Stimulated activated CD4-positive, alpha-beta T cell treated with anti-CD3 and anti-CD28 coated beads, Interleukin-15, amount 100 ng/mL, for 1 hour (primary cell): ENCODE data around the gene MYO1E.
"Not testable (repeated sequence)": the region's sequence is repeated elsewhere in the genome, so short reads cannot be mapped to it uniquely, and the experiment has no call there.

Source experiments
- DNase-seq, 2 donors: peaks; one replicate each; pipeline ENCODE4 v3.0.0-alpha.2; 2020; ENCODE audit warnings: low read depth in 1 of 2, low spot score in 1 of 2

MYO1E gene

DNA sequence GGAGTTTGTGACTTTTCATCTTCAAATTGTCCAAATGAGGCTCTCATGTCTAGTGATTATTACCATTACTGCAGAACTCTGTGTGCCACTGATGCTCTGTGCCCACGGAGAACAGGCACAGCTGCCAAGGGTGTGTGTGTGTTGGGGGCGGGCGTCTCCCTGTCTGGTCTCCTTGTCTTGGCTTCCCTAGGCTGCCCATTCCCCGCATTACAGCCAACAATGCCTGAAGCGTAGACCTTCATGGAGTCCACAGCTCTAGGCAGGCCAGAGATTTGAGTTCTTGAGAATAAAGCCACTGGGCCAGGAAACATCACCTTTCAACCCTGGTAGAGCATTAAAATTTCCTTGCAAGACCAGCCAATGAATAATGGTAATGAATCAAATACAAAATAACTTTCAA lies 225.0 kb downstream of the MYO1E start:
- DNase-seq = no peak

DNA sequence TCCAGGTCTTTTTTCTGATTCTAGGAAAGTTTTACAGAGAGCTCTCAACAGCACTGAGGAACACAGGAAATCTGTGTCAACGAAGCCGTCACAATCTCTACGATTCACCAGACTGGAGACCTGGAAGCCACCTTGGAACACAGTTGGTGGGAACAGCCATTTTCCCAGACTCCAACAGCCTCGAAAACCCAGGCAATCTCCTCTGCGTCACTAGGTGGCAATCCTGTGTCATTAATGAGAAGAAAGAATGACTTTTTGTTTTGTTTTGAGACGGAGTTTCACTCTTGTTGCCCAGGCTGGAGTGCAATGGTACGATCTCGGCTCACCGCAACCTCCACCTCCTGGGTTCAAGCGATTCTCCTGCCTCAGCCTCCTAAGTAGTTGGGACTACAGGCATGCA lies 228.1 kb downstream of the MYO1E start:
- DNase-seq = not testable (repeated sequence)

DNA sequence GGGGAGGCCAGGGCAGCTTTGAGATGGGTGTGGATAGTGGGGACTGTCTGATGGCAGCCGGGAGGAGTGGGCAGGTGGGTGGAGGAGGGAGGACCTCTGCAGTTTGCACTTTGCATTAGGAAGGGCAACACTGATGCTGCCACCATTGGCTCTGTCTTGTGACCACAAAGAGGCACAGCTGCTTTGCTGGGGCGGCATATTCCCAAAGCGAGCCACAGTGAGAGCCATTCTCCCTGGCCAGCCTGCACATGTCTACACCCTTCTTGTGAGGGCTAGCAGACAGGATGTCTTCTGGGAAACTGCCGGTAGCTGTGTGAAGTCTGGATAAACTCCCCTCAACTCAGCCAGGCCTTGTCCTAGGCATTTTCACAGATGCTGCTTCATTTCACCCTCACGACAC lies 229.4 kb downstream of the MYO1E start:
- no peak for DNase-seq

DNA sequence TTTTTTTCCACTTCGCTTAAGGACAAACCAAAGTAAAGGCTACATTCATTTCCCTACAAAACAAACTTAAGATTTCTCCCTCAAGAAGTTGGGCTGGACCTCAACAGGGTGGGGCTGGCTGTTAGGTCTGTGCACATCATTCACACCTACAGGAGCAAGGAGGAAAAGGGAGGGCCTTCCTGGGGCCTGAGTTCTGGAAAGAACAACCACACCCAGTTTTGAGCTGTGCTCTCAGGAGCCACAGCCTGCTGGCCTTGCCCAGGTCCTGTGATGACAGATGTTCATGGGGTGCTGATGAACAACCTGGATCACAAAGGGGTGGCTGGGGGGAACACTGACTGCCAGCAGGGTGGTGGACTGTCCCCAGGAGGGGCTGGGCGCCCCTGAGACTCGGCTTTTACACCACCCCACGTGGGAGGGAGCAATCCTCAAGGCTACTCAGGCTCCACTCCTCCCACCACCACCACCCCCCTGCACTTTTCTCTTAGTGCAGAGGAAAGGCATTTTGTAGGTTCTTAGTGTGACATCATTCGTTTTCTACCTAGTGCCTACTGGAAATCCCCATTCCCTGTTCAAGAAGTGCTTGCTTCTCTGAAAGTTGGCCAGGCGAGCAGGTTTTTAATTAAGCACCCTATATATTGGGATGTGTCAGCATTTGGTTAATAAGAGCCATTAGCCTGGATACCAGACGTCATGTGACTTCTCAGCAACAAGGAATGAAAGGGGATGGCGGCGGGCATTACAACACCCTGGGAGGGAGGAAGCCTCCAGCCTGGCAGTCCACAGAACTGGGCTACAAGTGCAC lies 232.0 kb downstream of the MYO1E start:
- no peak for DNase-seq

DNA sequence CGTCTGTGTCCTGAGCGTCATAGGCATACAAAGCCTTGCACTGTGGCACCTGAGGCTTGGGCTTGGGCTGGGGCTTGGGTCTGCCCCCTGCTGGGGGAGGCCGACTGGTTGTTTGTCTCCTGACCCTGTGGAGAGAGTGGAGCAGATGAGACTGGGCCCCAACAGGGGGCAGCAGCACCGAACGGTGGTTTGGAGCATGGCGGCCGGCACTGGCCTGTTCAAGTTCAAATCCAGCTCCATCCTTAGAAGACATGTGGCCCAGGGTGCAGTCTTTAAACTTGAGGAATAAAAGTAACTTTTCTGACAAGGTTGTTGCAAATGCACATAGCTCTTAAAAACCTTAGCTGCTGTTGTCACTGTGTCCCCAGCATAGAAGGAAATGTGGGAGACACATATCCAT lies 234.4 kb downstream of the MYO1E start:
- peak; percentile 18 to 32 for DNase-seq

DNA sequence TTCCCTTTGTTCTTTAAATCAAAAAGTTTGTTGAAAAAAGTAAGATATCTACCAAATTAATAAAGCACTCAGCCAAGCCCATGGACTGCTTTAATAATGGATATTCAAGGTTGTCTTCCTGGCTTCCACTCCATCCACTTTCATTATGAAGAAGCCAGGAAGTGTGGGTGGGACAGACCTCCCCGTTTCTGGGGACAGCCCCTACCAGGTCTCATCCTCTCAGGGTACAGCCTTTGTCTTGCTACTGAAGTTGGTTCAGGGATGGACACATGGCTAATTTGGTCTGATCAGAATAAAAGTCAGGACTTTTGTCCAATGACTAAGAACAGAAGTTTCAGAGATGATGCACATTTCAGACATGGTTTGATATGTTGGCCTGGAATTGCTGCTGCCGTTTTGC lies 235.1 kb downstream of the MYO1E start:
- no peak for DNase-seq

DNA sequence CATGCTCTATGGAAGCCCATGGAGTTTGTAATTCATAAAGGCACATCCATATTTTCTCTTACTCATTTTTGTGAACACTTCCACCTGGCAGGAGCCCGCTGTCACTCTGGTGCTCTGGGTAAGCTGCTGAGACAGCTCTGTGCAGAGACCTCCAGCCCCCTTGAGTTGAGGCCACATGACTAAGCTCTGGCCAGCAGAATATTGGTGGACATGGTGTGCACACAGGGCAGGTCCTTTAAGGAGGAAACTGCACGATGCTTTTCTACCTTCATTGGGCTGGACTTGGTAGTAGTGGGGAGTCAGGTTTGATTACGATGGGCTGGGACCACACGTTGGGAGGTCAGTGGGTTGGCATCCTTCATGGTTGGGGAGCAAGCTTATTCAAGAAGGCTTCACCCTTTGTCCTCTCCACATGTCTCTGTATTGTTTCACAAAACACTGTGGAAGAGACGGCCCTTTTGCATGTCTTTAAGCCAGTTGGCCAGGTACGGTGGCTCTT lies 238.7 kb downstream of the MYO1E start:
- DNase-seq = no peak

DNA sequence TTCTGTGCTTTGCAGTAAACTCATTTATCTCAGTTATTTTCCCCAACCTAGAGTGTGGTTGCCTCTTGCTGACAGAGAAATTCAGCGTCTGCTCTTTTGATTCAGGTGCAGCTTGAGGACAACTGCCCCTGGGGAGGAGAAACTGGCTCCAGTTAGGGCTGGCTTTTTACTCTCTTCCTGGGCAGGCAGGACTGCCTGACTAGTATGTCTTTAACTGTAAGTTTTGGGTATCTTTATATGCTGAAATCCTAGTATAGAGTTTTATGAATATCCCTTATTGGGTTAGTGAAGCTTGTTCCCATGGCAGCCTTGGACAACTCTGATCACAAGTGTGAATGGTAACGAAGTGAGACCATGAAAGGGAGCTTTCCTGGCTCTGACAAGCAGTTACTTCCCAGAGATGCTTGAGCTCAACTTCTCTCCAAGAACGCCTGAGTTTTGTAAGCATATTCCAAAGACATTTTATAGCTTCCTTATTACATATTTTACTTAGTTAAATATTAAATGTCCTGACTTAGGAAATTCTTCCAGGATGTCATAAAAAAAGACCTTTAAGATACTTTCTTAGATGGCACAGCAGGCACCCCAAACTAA lies 240.6 kb downstream of the MYO1E start:
- DNase-seq = no peak

DNA sequence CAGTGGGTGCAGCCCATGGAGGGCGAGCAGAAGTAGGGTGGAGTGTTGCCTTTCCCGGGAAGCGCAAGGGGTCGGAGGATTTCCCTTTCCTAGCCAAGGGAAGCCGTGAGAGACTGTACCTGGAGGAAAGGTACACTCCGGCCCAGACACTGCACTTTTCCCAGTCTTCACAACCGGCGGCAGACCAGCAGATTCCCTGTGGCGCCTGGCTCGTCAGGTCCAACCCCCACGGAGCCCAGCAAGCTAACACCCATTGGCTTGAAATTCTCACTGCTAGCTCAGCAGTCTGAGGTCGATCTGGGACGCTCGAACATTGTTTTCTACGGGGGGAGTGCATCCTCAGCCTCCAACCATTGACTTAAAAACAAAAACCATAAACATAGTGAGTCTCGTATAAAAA lies 241.2 kb downstream of the MYO1E start:
- no peak for DNase-seq

DNA sequence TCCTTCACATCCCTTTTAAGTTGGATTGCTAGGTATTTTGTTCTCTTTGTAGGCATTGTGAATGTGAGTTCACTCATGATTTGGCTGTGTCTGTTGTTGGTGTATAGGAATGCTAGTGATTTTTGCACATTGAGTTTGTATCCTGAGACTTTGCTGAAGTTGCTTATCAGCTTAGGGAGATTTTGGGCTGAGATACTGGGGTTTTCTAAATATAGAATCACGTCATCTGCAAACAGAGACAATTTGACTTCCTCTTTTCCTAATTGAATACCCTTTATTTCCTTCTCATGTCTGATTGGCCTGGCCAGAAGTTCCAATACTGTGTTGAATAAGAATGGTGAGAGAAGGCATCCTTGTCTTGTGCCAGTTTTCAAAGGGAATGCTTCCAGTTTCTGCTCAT lies 245.4 kb downstream of the MYO1E start:
- DNase-seq = not testable (repeated sequence)

DNA sequence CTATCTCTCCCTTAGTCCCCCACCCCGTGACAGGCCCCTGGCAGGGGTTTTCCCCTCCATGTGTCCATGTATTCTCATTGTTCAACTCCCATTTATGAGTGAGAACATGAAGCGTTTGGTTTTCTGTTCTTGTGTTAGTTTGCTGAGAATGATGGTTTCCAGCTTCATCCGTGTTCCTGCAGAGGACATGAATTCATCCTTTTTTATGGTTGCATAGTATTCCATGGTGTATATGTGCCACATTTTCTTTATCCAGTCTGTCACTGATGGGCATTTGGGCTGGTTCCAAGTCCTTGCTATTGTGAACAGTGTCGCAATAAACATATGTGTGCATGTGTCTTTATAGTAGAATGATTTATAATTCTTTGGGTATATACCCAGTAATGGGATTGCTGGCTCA lies 247.0 kb downstream of the MYO1E start:
- DNase-seq = not testable (repeated sequence)

DNA sequence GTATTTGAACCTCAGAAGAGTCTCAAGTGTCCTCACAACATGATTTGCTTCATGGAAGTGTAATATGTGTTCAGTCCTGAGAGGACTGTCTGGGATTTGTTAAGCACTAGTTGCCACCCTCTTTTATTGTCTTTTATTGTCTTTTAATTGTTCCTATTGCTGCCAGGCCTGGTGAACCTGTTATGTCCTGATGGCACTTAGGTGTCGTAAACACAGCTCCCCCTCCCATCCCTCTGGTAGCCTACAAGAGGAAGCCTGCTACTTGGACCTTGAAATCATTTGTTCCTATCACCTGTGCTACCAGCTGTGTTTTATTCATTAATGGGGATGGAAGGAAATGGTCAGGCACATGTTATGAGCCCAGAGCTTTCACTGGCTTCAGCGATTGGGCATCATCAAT lies 248.4 kb downstream of the MYO1E start:
- no peak for DNase-seq

DNA sequence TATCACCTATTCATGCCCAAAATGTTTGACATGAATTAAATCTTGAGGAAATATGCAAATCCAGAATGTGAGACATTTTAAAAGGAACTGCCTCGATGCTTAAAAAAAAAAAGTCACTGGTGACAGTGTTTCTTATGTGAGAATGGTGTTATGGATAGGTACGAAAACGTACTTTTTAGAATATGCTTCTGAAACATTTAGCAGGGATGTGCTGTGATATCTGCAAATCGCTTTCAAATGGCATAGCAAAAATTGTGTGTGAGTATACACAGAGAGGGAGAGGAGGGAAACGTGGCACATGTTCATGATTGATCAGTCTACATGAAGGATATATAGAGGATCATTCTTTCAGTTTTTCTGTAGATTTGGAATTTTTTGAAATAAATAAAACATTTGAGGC lies 251.7 kb downstream of the MYO1E start:
- no peak for DNase-seq

DNA sequence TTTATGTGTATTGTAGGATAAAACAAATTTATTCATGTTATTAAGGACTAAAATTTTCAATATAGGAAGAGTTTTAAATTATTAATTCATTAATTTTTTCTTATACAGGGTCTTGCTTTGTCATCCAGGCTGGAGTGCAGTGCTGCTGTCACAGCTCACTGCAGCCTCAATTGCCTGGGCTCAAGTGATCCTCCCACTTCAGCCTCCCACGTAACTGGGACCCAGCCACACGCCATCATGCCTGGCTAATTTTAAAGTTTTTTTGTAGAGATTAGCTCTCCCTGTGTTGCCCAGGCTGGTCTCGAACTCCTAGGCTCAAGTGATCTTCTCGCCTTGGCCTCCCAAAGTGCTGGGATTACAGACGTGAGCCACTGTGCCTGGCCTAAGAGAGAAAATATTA lies 253.0 kb downstream of the MYO1E start:
- no peak for DNase-seq

DNA sequence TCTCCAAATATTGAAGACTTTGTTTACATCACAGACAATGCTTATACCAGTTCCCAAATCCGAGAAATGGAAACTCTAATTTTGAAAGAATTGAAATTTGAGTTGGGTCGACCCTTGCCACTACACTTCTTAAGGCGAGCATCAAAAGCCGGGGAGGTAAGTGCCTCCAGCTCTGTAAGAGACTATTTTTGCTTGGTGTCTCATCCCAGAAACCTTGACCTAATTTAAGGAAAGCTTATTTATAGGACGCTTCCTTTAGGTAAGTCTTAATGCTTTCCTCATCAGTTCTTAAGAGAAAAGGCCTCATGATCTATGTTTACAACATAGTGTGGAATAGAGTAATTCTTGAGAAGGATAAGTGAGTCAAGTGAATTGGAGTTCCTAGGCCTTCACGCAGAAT lies 255.9 kb downstream of the MYO1E start:
- no peak for DNase-seq

DNA sequence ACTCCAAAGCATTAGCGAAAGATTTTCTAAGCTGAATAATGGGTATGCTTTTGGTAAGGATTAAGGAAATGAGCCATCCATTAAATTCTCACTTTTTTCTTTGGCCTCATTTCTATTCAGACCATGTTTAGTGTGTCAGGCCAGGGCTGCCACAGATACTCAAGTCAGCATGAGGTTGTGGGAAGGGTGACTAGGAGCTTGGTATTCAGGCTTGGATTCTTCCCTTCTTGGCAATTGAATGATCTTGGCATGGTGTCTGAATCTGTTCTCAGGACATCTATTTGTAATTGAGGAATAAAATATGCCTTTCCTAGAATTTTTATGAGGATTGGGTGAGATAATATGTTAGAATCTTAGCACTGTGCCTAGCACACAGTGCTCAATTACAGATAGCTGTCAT lies 256.5 kb downstream of the MYO1E start:
- no peak for DNase-seq

DNA sequence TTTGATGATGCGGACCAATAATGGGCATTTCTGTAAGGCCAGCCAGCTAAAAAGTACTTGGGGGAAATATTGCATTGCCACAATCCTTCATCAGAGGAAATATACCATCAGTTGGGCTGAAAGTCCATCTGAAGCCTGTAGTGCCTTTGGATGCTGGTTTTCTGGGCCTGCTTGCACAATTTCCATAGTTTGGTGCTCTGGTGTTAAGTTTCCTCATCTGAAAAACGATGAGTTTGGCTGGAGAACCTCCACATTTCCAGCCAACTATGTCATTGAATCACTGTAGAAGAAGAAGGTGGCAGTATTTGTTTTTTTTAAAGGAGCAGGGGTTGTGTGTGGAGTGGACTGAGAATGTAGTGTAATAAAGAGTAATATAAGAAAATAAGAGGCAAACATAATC lies 257.6 kb downstream of the MYO1E start:
- no peak for DNase-seq

DNA sequence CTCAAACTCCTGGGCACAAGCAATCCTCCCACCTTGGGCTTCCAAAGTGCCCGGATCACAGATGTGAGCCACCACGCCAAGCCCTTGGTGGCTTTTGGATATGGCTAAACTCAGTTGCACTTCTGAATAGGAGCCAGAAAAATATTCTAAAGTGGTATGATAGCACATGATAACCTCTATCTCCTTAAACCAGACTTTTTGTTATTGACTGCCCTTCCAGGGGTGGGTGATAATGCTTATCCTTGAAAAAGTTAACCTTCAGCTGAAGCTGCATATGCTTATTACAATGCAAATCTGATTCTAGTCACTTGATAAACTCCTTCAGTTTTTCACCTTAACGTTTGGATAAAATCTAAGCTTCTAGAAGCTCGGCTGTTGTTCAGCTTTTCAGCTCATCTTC lies 261.4 kb downstream of the MYO1E start:
- no peak for DNase-seq

DNA sequence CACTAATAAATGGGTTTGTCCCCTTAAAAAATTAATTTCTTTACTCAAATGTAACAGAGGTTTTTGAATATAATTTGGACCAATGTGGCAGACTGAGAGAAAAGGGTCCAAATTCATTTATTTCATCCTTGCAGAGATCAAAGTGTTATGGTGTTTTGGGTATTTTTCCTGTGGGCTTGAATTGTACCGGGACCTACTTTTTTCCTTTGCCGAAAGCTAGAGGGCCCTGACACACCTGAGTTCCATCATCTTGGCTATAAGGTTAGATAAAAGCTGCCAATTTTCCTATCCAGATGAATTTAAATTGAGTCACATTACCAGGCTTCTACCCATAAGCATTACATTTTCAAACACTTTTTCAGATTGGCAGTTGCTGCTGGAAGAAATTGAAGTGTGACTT lies 266.8 kb downstream of the MYO1E start:
- DNase-seq = no peak

DNA sequence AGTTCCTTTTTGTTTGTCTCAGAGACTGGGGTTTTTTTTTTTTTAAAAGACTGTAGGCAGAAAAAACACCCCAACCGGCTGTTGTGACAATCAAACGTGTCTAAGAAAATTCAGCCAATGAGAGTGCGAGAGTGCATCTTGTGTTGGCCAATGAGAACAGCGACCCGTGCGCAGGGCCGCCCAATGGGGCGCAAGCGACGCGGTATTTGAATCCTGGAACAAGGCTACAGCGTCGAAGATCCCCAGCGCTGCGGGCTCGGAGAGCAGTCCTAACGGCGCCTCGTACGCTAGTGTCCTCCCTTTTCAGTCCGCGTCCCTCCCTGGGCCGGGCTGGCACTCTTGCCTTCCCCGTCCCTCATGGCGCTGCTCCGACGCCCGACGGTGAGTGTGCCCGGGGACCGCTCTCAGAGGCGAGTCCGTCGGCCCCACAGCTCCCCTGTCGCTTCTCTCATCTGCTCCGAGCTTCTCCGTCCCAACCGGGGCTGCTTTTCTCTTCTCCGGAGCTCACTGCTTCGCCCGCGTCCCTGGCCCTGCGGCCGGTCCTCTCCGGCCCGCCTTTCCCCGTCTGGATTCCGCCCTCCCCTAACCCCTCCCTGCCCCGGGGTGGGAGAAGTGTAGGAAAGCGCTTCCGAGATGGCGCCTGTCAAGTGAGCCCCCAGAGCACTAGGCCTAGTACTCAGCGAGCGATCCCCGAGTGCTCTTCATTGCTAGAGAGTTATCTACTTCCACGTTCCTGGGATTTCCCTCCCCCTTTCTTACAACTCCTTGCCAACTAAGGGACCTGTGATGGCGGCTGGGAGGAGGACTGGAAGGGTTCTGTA lies 267.5 kb downstream of the MYO1E start, which contains the start of gene CCNB2:
CCNB2 (plus strand) TSS at position 235 of the 821 bp plus-strand sequence; CDS start at position 358, 123 bp downstream.
- peak; percentile 53 to 66 for DNase-seq

DNA sequence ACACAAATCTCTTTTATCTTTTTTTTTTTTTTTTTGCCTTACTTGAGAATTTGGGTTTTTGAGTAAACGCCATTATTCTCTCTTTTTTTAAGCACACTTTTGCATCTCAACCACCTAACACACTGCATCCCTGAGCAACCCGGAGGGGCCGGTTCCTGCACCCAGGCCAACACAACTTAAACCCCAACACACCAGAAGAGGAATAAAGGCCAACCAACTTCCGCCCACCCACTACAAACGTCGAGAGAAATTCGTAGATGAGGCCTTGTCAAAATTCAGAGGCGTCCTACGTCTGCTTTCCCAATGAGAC lies 268.1 kb downstream of the MYO1E start:
- DNase-seq = peak in 1 of 2 donors; percentile 0

DNA sequence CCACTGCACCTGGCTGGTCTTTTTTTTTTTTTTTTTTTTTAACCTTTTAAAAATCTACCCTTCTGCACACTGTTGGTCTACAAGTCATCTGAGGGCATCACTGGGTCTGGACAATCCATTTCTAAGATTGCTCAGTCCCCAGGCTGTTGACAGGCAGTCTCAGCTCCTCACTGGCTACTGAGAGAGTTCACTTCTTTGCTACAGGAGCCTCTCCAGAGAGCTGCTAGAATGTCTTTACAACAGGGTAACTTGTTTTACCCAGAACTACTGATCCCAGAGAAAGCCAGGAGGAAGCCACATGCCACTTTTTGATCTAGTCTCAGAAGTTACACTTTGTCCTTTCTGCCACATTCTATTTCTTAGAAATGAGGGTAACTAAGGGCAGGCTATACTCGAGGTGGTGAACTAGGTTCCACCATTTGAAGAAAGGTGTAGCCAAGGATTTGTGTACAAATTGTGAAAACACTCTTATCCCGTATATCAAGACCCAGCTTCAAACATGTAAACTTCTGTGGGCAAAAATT lies 273.4 kb downstream of the MYO1E start:
- no peak for DNase-seq
